GM12891 (cell line): ENCODE data around the gene FMN1.

Experiments
- POLR2A ChIP-seq: IDR thresholded peaks from 2 replicates; pipeline ENCODE4 v1.6.1; 2011; ENCODE audit warnings: low read depth, low read length, control low read depth
- POLR2AphosphoS5 ChIP-seq: IDR thresholded peaks from 2 replicates; pipeline ENCODE4 v1.6.1; 2011; ENCODE audit warnings: low read depth, low read length, control low read depth

DNA sequence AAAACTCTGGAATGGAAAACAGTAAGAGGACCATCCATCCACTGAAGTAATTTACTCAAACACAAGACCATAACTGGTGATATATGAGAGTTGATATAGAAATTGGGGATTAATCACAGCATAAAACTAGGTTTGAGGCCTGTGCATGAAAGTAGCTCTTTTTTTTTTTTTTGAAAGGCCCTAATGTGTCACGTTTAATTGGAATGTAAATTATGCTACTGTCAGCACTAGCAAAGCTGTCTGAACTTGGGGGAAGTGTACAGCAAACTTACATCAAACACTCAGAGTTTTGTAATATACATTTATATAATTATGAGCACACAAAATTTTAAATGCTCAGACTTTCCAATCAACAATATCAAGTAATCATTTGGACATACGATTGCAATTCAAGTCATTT is 322.6 kb downstream of the FMN1 start:
- TF ChIP-seq POLR2A (no peak), POLR2AphosphoS5 (no peak)
